Measurements from ENCODE around the gene VPS33B. TPM values are rescaled to one million over a fixed set of nuclear protein-coding genes. Genes with fewer than 3 reads are reported as not detected.

The VPS33B gene
- total and polyA plus RNA-seq, 8 donors = 4.2 to 18.9 (median 6.2) TPM

GRCh38 chr15:90988296-90988695 lies 34.1 kb downstream of the VPS33B start:
- DNase-seq (no peak), FAIRE-seq (no peak), ATAC-seq (no peak)
- Histone ChIP-seq H3K27ac (no peak overlapping the region), H3K36me3 (no peaks in the 10 kb centered on the region), H3K9me3 (no peaks in the 10 kb centered on the region), H3K4me3 (no peak overlapping the region), H3K27me3 (no peaks in the 10 kb centered on the region), H3K4me1 (peaks cover 0 to under 1% (median 0%) of the 10 kb centered on the region in 3 donors)
- intact Hi-C loops (cut with DNase I) = no loop called here
- 67 to 71% methylated on average over 6 of the region's 6 CpGs for WGBS, 2 donors
- TF ChIP-seq, protein P1, sequence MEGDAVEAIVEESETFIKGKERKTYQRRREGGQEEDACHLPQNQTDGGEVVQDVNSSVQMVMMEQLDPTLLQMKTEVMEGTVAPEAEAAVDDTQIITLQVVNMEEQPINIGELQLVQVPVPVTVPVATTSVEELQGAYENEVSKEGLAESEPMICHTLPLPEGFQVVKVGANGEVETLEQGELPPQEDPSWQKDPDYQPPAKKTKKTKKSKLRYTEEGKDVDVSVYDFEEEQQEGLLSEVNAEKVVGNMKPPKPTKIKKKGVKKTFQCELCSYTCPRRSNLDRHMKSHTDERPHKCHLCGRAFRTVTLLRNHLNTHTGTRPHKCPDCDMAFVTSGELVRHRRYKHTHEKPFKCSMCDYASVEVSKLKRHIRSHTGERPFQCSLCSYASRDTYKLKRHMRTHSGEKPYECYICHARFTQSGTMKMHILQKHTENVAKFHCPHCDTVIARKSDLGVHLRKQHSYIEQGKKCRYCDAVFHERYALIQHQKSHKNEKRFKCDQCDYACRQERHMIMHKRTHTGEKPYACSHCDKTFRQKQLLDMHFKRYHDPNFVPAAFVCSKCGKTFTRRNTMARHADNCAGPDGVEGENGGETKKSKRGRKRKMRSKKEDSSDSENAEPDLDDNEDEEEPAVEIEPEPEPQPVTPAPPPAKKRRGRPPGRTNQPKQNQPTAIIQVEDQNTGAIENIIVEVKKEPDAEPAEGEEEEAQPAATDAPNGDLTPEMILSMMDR (IDR thresholded peaks at IDR 0.05) = no peak

- intact Hi-C loops (cut with DNase I) = no loop called here
- TF ChIP-seq, protein P1 (IDR thresholded peaks at IDR 0.05) = no peak
- no peak for FAIRE-seq
- WGBS, 2 donors = 68 to 76% methylated on average over 7 of the region's 7 CpGs
- Histone ChIP-seq H3K36me3 (no peaks in the 10 kb centered on the region), H3K27me3 (no peaks in the 10 kb centered on the region), H3K4me3 (no peak overlapping the region), H3K9me3 (no peaks in the 10 kb centered on the region), H3K4me1 (no peaks in the 10 kb centered on the region), H3K27ac (no peak overlapping the region)
- DNase-seq = no peak
- ATAC-seq = no peak
Observed at GRCh38 chr15:90987561-90988141, 34.7 kb downstream of the VPS33B start.

- Histone ChIP-seq H3K27ac (no peak overlapping the region), H3K4me3 (no peak overlapping the region), H3K36me3 (no peaks in the 10 kb centered on the region), H3K9me3 (no peaks in the 10 kb centered on the region), H3K27me3 (no peaks in the 10 kb centered on the region), H3K4me1 (no peaks in the 10 kb centered on the region)
- FAIRE-seq (no peak), ATAC-seq (peak in 1 of 4 donors; percentile 12), DNase-seq (no peak)
- TF ChIP-seq, protein P1 (IDR thresholded peaks at IDR 0.05) = no peak
- intact Hi-C loops (cut with DNase I) = no loop called here
- WGBS, 2 donors = 53 to 57% methylated on average over 8 to 11 of the region's 11 CpGs
Observed at GRCh38 chr15:90986790-90987507, 35.4 kb downstream of the VPS33B start.

DNA sequence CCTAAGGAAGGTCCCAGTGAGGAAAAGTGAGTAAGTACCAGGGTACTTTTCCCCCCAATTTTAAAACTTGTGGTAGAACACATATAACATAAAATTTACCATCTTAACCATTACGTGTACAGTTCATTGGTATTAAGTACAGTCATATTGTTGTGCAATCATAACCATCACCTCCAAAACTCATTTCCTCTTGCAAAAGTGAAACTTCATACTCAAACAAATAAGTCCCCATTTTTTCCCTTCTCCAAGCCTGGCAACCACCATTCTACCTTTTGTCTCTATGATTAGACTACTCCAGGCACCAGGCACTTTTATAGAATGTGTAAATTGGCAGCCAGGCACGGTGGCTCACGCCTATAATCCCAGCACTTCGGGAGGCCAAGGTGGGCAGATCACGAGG lies 40.3 kb downstream of the VPS33B start:
- ATAC-seq = no peak
- FAIRE-seq = no peak
- DNase-seq = no peak
- H3K27me3 ChIP-seq = no peaks in the 10 kb centered on the region
- H3K36me3 ChIP-seq = peaks cover 0 to 8% (median 0%) of the 10 kb centered on the region in 3 donors
- no peak overlapping the region for H3K27ac ChIP-seq
- TF ChIP-seq, protein P1 (IDR thresholded peaks at IDR 0.05) = no peak
- no peaks in the 10 kb centered on the region for H3K9me3 ChIP-seq
- H3K4me1 ChIP-seq = no peaks in the 10 kb centered on the region
- H3K4me3 ChIP-seq = no peak overlapping the region
- intact Hi-C loops (cut with DNase I) = no loop called here
- 92 to 93% methylated on average over 5 of the region's 5 CpGs for WGBS, 2 donors

DNA sequence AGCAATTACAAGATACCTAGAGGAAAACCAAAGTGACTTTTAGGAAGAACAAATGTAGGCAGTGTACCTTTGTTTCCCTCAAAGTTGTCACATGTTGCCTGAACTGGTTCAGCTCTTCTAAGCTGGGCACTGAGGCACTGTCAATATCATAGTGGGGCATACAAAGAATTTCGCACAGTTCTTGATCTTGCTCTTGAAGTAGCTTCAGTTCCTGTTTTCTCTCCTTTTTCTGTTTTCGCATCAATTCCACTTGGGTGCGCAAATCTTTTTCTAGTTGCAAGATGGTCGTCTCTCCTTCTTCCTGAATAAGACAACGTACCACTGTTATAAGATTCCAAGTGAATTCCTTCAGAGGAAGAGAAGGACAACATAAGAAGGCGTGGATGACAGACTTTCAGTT lies 40.7 kb downstream of the VPS33B start:
- Histone ChIP-seq H3K27ac (no peak overlapping the region), H3K36me3 (peaks cover 0 to 8% (median 0%) of the 10 kb centered on the region in 3 donors), H3K4me1 (no peaks in the 10 kb centered on the region), H3K4me3 (no peak overlapping the region), H3K9me3 (no peaks in the 10 kb centered on the region), H3K27me3 (no peaks in the 10 kb centered on the region)
- ATAC-seq (no peak), FAIRE-seq (no peak), DNase-seq (no peak)
- 96 to 98% methylated on average over 6 of the region's 6 CpGs for WGBS, 2 donors
- intact Hi-C loops (cut with DNase I) = no loop called here
- TF ChIP-seq, protein P1 (IDR thresholded peaks at IDR 0.05) = no peak
